ENCODE results near the gene ADAMTS3. TPM values are rescaled to one million over a fixed set of nuclear protein-coding genes. Genes with fewer than 3 reads are reported as not detected.

ADAMTS3 gene
- total and polyA plus RNA-seq, 2 donors (not counting 1 experiment from before 2014, with no cell fraction given), result not detected

GRCh38 chr4:72418458-72418857, 150.6 kb downstream of the ADAMTS3 start:
- H2AFZ ChIP-seq (ENCODE audit: insufficient read depth, low read depth, low read length, poor library complexity, severe bottlenecking), result no peak overlapping the region
- H3K36me3 ChIP-seq (replicated peaks in 1 of 2; ENCODE audit: control extremely low read depth in 1 of 2, control insufficient read depth in 1 of 2, extremely low read depth in 1 of 2, insufficient read depth in 2 of 2, low read length in 1 of 2), result no peaks in the 10 kb centered on the region
- no peak overlapping the region for H3K27ac ChIP-seq (ENCODE audit: low read length in 2 of 2)
- H3K4me1 ChIP-seq (ENCODE audit: control insufficient read depth in 2 of 2, insufficient read depth in 2 of 2, low read length in 2 of 2), result no peaks in the 10 kb centered on the region
- no peak overlapping the region for H3K4me2 ChIP-seq (replicated peaks; ENCODE audit: low read depth, low read length, poor library complexity, severe bottlenecking)
- no peaks in the 10 kb centered on the region for H3K27me3 Mint-ChIP-seq
- ChIA-PET CTCF (no interaction called here), POLR2A (no interaction called here)
- no peak overlapping the region for H3K27ac Mint-ChIP-seq
- H3K4me3 Mint-ChIP-seq, result no peak overlapping the region
- H3K9ac ChIP-seq (ENCODE audit: low read length), result no peak overlapping the region
- intact Hi-C loops (cut with micrococcal nuclease), result no loop called here
- 83% methylated on average over 2 of the region's 2 CpGs for WGBS (ENCODE audit: insufficient coverage)
- no peak for TF ChIP-seq EZH2 (IDR thresholded peaks at IDR 0.05; ENCODE audit: borderline replicate concordance, insufficient read depth, low read depth, low read length, poor library complexity, severe bottlenecking)
- TF ChIP-seq, protein P1, sequence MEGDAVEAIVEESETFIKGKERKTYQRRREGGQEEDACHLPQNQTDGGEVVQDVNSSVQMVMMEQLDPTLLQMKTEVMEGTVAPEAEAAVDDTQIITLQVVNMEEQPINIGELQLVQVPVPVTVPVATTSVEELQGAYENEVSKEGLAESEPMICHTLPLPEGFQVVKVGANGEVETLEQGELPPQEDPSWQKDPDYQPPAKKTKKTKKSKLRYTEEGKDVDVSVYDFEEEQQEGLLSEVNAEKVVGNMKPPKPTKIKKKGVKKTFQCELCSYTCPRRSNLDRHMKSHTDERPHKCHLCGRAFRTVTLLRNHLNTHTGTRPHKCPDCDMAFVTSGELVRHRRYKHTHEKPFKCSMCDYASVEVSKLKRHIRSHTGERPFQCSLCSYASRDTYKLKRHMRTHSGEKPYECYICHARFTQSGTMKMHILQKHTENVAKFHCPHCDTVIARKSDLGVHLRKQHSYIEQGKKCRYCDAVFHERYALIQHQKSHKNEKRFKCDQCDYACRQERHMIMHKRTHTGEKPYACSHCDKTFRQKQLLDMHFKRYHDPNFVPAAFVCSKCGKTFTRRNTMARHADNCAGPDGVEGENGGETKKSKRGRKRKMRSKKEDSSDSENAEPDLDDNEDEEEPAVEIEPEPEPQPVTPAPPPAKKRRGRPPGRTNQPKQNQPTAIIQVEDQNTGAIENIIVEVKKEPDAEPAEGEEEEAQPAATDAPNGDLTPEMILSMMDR (IDR thresholded peaks at IDR 0.05), result no peak
- H3K9me3 Mint-ChIP-seq (ENCODE audit: insufficient read depth), result no peaks in the 10 kb centered on the region
- no peaks in the 10 kb centered on the region for H3K79me2 ChIP-seq (ENCODE audit: control insufficient read depth, insufficient read depth, low read length)
- H3K4me3 ChIP-seq (ENCODE audit: control extremely low read depth in 1 of 5, extremely low read depth in 1 of 5, insufficient read depth in 1 of 5, low read depth in 2 of 5, low read length in 4 of 5), result no peak overlapping the region
- no peaks in the 10 kb centered on the region for H4K20me1 ChIP-seq (ENCODE audit: control insufficient read depth, insufficient read depth, low read length, poor library complexity, severe bottlenecking)
- ATAC-seq (ENCODE audit: low read depth) (no peak), DNase-seq (no peak)
- H3K27me3 ChIP-seq (replicated peaks in 1 of 4; ENCODE audit: control extremely low read depth in 1 of 4, control insufficient read depth in 3 of 4, insufficient read depth in 4 of 4, low read length in 3 of 4), result no peaks in the 10 kb centered on the region
- H3K9me3 ChIP-seq (ENCODE audit: control extremely low read depth in 1 of 3, control insufficient read depth in 2 of 3, insufficient read depth in 1 of 3, low read length in 2 of 3), result no peaks in the 10 kb centered on the region
- no peaks in the 10 kb centered on the region for H3K4me1 Mint-ChIP-seq

GRCh38 chr4:72410158-72410557, 158.9 kb downstream of the ADAMTS3 start:
- DNase-seq, result no peak
- Histone ChIP-seq H3K9ac (ENCODE audit: low read length) (no peak overlapping the region), H3K79me2 (ENCODE audit: control insufficient read depth, insufficient read depth, low read length) (no peaks in the 10 kb centered on the region), H3K4me2 (replicated peaks; ENCODE audit: low read depth, low read length, poor library complexity, severe bottlenecking) (no peak overlapping the region), H3K27ac (ENCODE audit: low read length in 2 of 2) (no peak overlapping the region), H3K27me3 (replicated peaks in 1 of 4; ENCODE audit: control extremely low read depth in 1 of 4, control insufficient read depth in 3 of 4, insufficient read depth in 4 of 4, low read length in 3 of 4) (no peaks in the 10 kb centered on the region), H4K20me1 (ENCODE audit: control insufficient read depth, insufficient read depth, low read length, poor library complexity, severe bottlenecking) (no peaks in the 10 kb centered on the region), H2AFZ (ENCODE audit: insufficient read depth, low read depth, low read length, poor library complexity, severe bottlenecking) (no peak overlapping the region), H3K4me3 (ENCODE audit: control extremely low read depth in 1 of 5, extremely low read depth in 1 of 5, insufficient read depth in 1 of 5, low read depth in 2 of 5, low read length in 4 of 5) (no peak overlapping the region), H3K36me3 (replicated peaks in 1 of 2; ENCODE audit: control extremely low read depth in 1 of 2, control insufficient read depth in 1 of 2, extremely low read depth in 1 of 2, insufficient read depth in 2 of 2, low read length in 1 of 2) (no peaks in the 10 kb centered on the region), H3K4me1 (ENCODE audit: control insufficient read depth in 2 of 2, insufficient read depth in 2 of 2, low read length in 2 of 2) (no peaks in the 10 kb centered on the region), H3K9me3 (ENCODE audit: control extremely low read depth in 1 of 3, control insufficient read depth in 2 of 3, insufficient read depth in 1 of 3, low read length in 2 of 3) (no peaks in the 10 kb centered on the region)
- no peak overlapping the region for H3K4me3 Mint-ChIP-seq
- peaks cover 2% of the 10 kb centered on the region for H3K9me3 Mint-ChIP-seq (ENCODE audit: insufficient read depth)
- no peaks in the 10 kb centered on the region for H3K4me1 Mint-ChIP-seq
- no peak for ATAC-seq (ENCODE audit: low read depth)
- TF ChIP-seq, protein P1 (IDR thresholded peaks at IDR 0.05), result no peak
- no peak for TF ChIP-seq EZH2 (IDR thresholded peaks at IDR 0.05; ENCODE audit: borderline replicate concordance, insufficient read depth, low read depth, low read length, poor library complexity, severe bottlenecking)
- CTCF ChIA-PET, result no interaction called here
- no peak overlapping the region for H3K27ac Mint-ChIP-seq
- no peaks in the 10 kb centered on the region for H3K27me3 Mint-ChIP-seq
- 83% methylated on average over 1 of the region's 3 CpGs for WGBS (ENCODE audit: insufficient coverage)
- intact Hi-C loops (cut with micrococcal nuclease), result no loop called here
- POLR2A ChIA-PET, result no interaction called here
